IMR-90 (cell line): ENCODE data around the gene RBKS. TPM values are rescaled to one million over a fixed set of nuclear protein-coding genes. Genes with fewer than 3 reads are reported as not detected.

Experiments used
- ATAC-seq: fragments of 200-7000 bp; cut with Tn5 transposase; 2 replicates; pipeline ENCODE4 v1.9.1; 2020; ENCODE audit warnings: low read depth, mild to moderate bottlenecking, moderate library complexity
- BruUV-seq: library from RNA; stranded (reverse); fragments of 400-500 nt; replicated peaks from 2 replicates; lab custom pipeline; 2021; lab: Mats Ljungman, UMichigan
- CTCF ChIA-PET: fragments of 300-600 bp; formaldehyde crosslinking; extraction: SDS; loops from one replicate; lab custom pipeline; 2021; ENCODE audit warnings: antibody characterized with exemption; lab: Yijun Ruan, JAX
- POLR2A ChIA-PET: fragments of 300-600 bp; sonication (Branson Sonifier 250); formaldehyde crosslinking; loops from one replicate; lab custom pipeline; 2022; ENCODE audit warnings: antibody characterized with exemption; ENCODE audit not compliant: unreplicated experiment; lab: Charles Lee
- DNase-seq: peaks from one replicate; pipeline ENCODE4 v3.0.0; 2013
- H2AFZ ChIP-seq: replicated peaks from 2 replicates; pipeline ENCODE3; 2013; ENCODE audit warnings: low read length, mild to moderate bottlenecking; ENCODE audit not compliant: poor library complexity
- H2AK5ac ChIP-seq: 2 replicates; pipeline ENCODE4 v1.6.1; 2013; ENCODE audit warnings: low read depth, low read length, inconsistent platforms
- H2AK9ac ChIP-seq: replicated peaks from 2 replicates; pipeline ENCODE3; 2013; ENCODE audit warnings: mild to moderate bottlenecking, low read depth, low read length, moderate library complexity; ENCODE audit not compliant: poor library complexity
- H2BK120ac ChIP-seq: 2 replicates; pipeline ENCODE4 v1.6.1; 2013; ENCODE audit warnings: low read depth, low read length, inconsistent platforms
- H2BK15ac ChIP-seq: 3 replicates; pipeline ENCODE4 v1.6.1; 2013; ENCODE audit warnings: low read depth, low read length, inconsistent platforms
- H2BK20ac ChIP-seq: 2 replicates; pipeline ENCODE4 v1.6.1; 2013; ENCODE audit warnings: low read depth, mild to moderate bottlenecking, inconsistent platforms, low read length, moderate library complexity
- H2BK5ac ChIP-seq: 2 replicates; pipeline ENCODE4 v1.6.1; 2013; ENCODE audit warnings: mild to moderate bottlenecking, low read depth, low read length, inconsistent platforms; ENCODE audit not compliant: poor library complexity, severe bottlenecking
- H3K14ac ChIP-seq: replicated peaks from 2 replicates; pipeline ENCODE4 v1.6.1; 2013; ENCODE audit warnings: low read depth, low read length, inconsistent platforms
- H3K18ac ChIP-seq: 2 replicates; pipeline ENCODE4 v1.6.1; 2013; ENCODE audit warnings: low read depth, low read length, control low read depth
- H3K23ac ChIP-seq: 2 replicates; pipeline ENCODE4 v1.6.1; 2013; ENCODE audit warnings: low read depth, low read length, inconsistent platforms
- H3K27ac ChIP-seq: 2 replicates; pipeline ENCODE4 v1.5.1; 2013; ENCODE audit warnings: mild to moderate bottlenecking, control low read depth, low read length; ENCODE audit not compliant: insufficient read depth
- H3K27me3 ChIP-seq: 2 replicates; pipeline ENCODE4 v1.6.1; 2013; ENCODE audit warnings: low read length; ENCODE audit not compliant: control insufficient read depth, insufficient read depth
- H3K36me3 ChIP-seq: 2 replicates; pipeline ENCODE4 v1.6.1; 2013; ENCODE audit warnings: low read length, mixed read lengths; ENCODE audit not compliant: control insufficient read depth, insufficient read depth
- H3K4ac ChIP-seq: 2 replicates; pipeline ENCODE4 v1.6.1; 2013; ENCODE audit warnings: low read depth, low read length, inconsistent platforms
- H3K4me1 ChIP-seq: 2 replicates; pipeline ENCODE4 v1.6.1; 2013; ENCODE audit warnings: low read length, mixed read lengths; ENCODE audit not compliant: control insufficient read depth, insufficient read depth
- H3K4me2 ChIP-seq: 2 replicates; pipeline ENCODE4 v1.6.1; 2013; ENCODE audit warnings: low read depth, mild to moderate bottlenecking, control low read depth, low read length, moderate library complexity
- H3K4me3 ChIP-seq: 2 replicates; pipeline ENCODE4 v1.5.1; 2013; ENCODE audit warnings: low read depth, mild to moderate bottlenecking, control low read depth, low read length, moderate library complexity; ENCODE audit not compliant: insufficient read depth
- H3K56ac ChIP-seq: 2 replicates; pipeline ENCODE4 v1.6.1; 2013; ENCODE audit warnings: low read length, inconsistent platforms; ENCODE audit not compliant: insufficient read depth; ENCODE audit errors: extremely low read depth
- H3K79me1 ChIP-seq, 2 experiments: 2 replicates each; pipeline ENCODE4 v1.6.1; 2013; ENCODE audit warnings: low read length in 2 of 2, inconsistent platforms in 1 of 2, low read depth in 1 of 2
- H3K9ac ChIP-seq: 2 replicates; pipeline ENCODE4 v1.6.1; 2013; ENCODE audit warnings: low read depth, low read length, control low read depth
- H3K9me1 ChIP-seq: 2 replicates; pipeline ENCODE4 v1.6.1; 2013; ENCODE audit warnings: low read length, inconsistent platforms; ENCODE audit not compliant: insufficient read depth
- H3K9me3 ChIP-seq: 2 replicates; pipeline ENCODE4 v1.6.1; 2013; ENCODE audit warnings: low read length; ENCODE audit not compliant: control insufficient read depth, insufficient read depth
- H4K20me1 ChIP-seq: 2 replicates; pipeline ENCODE4 v1.6.1; 2013; ENCODE audit warnings: low read length, inconsistent platforms; ENCODE audit not compliant: insufficient read depth
- H4K5ac ChIP-seq: 2 replicates; pipeline ENCODE4 v1.6.1; 2013; ENCODE audit warnings: mild to moderate bottlenecking, low read depth, low read length, control low read depth
- H4K8ac ChIP-seq, 2 experiments: 2 replicates each; pipeline ENCODE4 v1.6.1; 2013; ENCODE audit warnings: low read depth in 2 of 2, low read length in 2 of 2, control low read depth in 1 of 2, inconsistent platforms in 1 of 2
- H4K91ac ChIP-seq: 2 replicates; pipeline ENCODE4 v1.6.1; 2013; ENCODE audit warnings: low read depth, low read length, inconsistent platforms; ENCODE audit not compliant: insufficient read depth
- BHLHE40 ChIP-seq: fragments of 150-350 bp; IDR thresholded peaks from 2 replicates; pipeline ENCODE4 v1.6.1; 2016; ENCODE audit warnings: mild to moderate bottlenecking, low read depth, low read length
- ELK1 ChIP-seq: fragments of 150-350 bp; IDR thresholded peaks from 2 replicates; pipeline ENCODE4 v1.6.1; 2016; ENCODE audit warnings: low read depth, mild to moderate bottlenecking, low read length, moderate library complexity, borderline replicate concordance
- FOS ChIP-seq: fragments of 150-350 bp; IDR thresholded peaks from 2 replicates; pipeline ENCODE4 v1.6.1; 2016; ENCODE audit warnings: low read depth, low read length
- MAFK ChIP-seq: IDR thresholded peaks from 2 replicates; pipeline ENCODE4 v1.6.1; 2012; ENCODE audit warnings: low read depth, low read length, improper control_type of control experiment
- MAZ ChIP-seq: IDR thresholded peaks from 2 replicates; pipeline ENCODE4 v1.6.1; 2012; ENCODE audit warnings: low read depth, mild to moderate bottlenecking, low read length, improper control_type of control experiment, moderate library complexity, borderline replicate concordance
- MXI1 ChIP-seq: IDR thresholded peaks from 2 replicates; pipeline ENCODE4 v1.6.1; 2012; ENCODE audit warnings: low read depth, mild to moderate bottlenecking, low read length, moderate library complexity, borderline replicate concordance
- NFE2L2 ChIP-seq: fragments of 150-350 bp; IDR thresholded peaks from 2 replicates; pipeline ENCODE4 v1.6.1; 2016; ENCODE audit warnings: low read depth, mild to moderate bottlenecking, low read length
- RAD21 ChIP-seq: IDR thresholded peaks from 2 replicates; pipeline ENCODE4 v1.6.1; 2012; ENCODE audit warnings: low read length, improper control_type of control experiment
- RCOR1 ChIP-seq: IDR thresholded peaks from 2 replicates; pipeline ENCODE4 v1.6.1; 2012; ENCODE audit warnings: mild to moderate bottlenecking, low read length, improper control_type of control experiment; ENCODE audit not compliant: insufficient replicate concordance
- RFX5 ChIP-seq: IDR thresholded peaks from 2 replicates; pipeline ENCODE4 v1.8.0; 2012; ENCODE audit warnings: low read depth, mild to moderate bottlenecking, low read length, moderate library complexity
- SMC3 ChIP-seq: fragments of 150-350 bp; IDR thresholded peaks from 2 replicates; pipeline ENCODE4 v1.6.1; 2016; ENCODE audit warnings: low read depth, mild to moderate bottlenecking, antibody characterized with exemption, low read length, moderate library complexity
- USF2 ChIP-seq: fragments of 150-350 bp; IDR thresholded peaks from 2 replicates; pipeline ENCODE4 v1.6.1; 2017; ENCODE audit warnings: mild to moderate bottlenecking, antibody characterized with exemption, low read length, low read depth
- WGBS, 2 experiments: methylation state at CpG; one replicate each; pipeline versions ENCODE4 v1.1.5 to v1.1.7; 2013; ENCODE audit warnings: missing lambda C conversion rate in 2 of 2; ENCODE audit not compliant: insufficient read length in 1 of 2; ENCODE audit errors: extremely low coverage in 2 of 2; 5-methylcytosine and 5-hydroxymethylcytosine counted together
- dilution Hi-C: fragments of 300-500 bp; cut with HindIII; formaldehyde crosslinking; loops from one replicate; pipeline ENCODE4 v1.14.3; 2018; ENCODE audit warnings: low sequenced_read_pairs; ENCODE audit not compliant: unreplicated experiment
- in situ Hi-C: fragments of 300-500 bp; cut with MboI; formaldehyde crosslinking; loops from 3 replicates; pipeline ENCODE4 v1.14.3; 2019; ENCODE audit warnings: low sequenced_read_pairs, inconsistent platforms, mixed read lengths
- intact Hi-C: fragments of 100-400 bp; cut with micrococcal nuclease; formaldehyde crosslinking; loops from 2 replicates; pipeline ENCODE4 v1.10.0; 2022
- polyA plus RNA-seq, 3 experiments: library from polyadenylated mRNA; depleted of rRNA; stranded (reverse); fragments of >200 nt; gene quantifications; 2 replicates each; pipeline ENCODE4 v1.2.3, GENCODE V29; 2012; ENCODE audit warnings: low replicate concordance in 1 of 3
- total RNA-seq: library from RNA; depleted of rRNA; stranded (reverse); fragments of >200 nt; gene quantifications from 2 replicates; pipeline ENCODE4 v1.2.3, GENCODE V29; 2012

Gene RBKS
- total and polyA plus RNA-seq, 2 of the 4 experiments (the other 2 are of a cell fraction): 1.1 to 1.4 TPM

GRCh38 chr2:27839022-27839618, 51.1 kb downstream of the RBKS start:
- no peak for ATAC-seq
- TF ChIP-seq ELK1 (no peak), MAZ (no peak), RFX5 (no peak), FOS (no peak), NFE2L2 (no peak), USF2 (no peak), RCOR1 (no peak), MXI1 (no peak), MAFK (no peak), RAD21 (no peak), BHLHE40 (no peak), SMC3 (no peak)
- no TSS peak for BruUV-seq

More at GRCh38 chr2:27839022-27839618, 51.1 kb downstream of the RBKS start:
- H2BK120ac ChIP-seq: no peak overlapping the region
- no peaks in the 10 kb centered on the region for H3K9me3 ChIP-seq
- H3K9me1 ChIP-seq: no peaks in the 10 kb centered on the region
- in situ Hi-C loops (no loop called here), dilution Hi-C loops (no loop called here), intact Hi-C loops (no loop called here)
- no peaks in the 10 kb centered on the region; the same call in 1 of the 2 replicates for H3K4me1 ChIP-seq
- no peak overlapping the region for H3K27ac ChIP-seq
- H3K27me3 ChIP-seq: no peaks in the 10 kb centered on the region
- no peak overlapping the region for H2BK5ac ChIP-seq
- H3K18ac ChIP-seq: no peak overlapping the region
- H4K5ac ChIP-seq: no peak overlapping the region
- H4K91ac ChIP-seq: no peak overlapping the region
- 100% methylated on average over 1 of the region's 3 CpGs; no CpG with 5 or more reads in 1 of the 2 experiments for WGBS, 2 experiments
- DNase-seq: no peak
- H3K9ac ChIP-seq: no peak overlapping the region
- no peaks in the 10 kb centered on the region for H4K20me1 ChIP-seq
- no peak overlapping the region for H3K56ac ChIP-seq
- H2AFZ ChIP-seq: no peak overlapping the region
- H4K8ac ChIP-seq: no peak overlapping the region
- CTCF ChIA-PET: no interaction called here
- H3K36me3 ChIP-seq: no peaks in the 10 kb centered on the region
- H3K4ac ChIP-seq: no peak overlapping the region
- no peak overlapping the region for H2AK5ac ChIP-seq
- no peak overlapping the region for H3K23ac ChIP-seq
- POLR2A ChIA-PET: no interaction called here
- no peak overlapping the region for H2BK15ac ChIP-seq
- H3K4me3 ChIP-seq: no peak overlapping the region
- no peak overlapping the region for H3K14ac ChIP-seq
- H3K4me2 ChIP-seq: no peak overlapping the region
- H2AK9ac ChIP-seq: no peak overlapping the region
- no peak overlapping the region for H2BK20ac ChIP-seq
- H3K79me1 ChIP-seq: no peaks in the 10 kb centered on the region
